GM12801 (cell line): ENCODE results near the gene TUT1.

Experiments used
- TF ChIP-seq, protein P1 (sequence below): IDR thresholded peaks from one replicate; pipeline ENCODE4 v1.5.1; 2011; ENCODE audit warnings: control low read depth; ENCODE audit not compliant: insufficient read length; ENCODE audit errors: extremely low read depth

The TUT1 gene

GRCh38 chr11:62578541-62578940, 12.8 kb downstream of the TUT1 start:
- TF ChIP-seq, protein P1, sequence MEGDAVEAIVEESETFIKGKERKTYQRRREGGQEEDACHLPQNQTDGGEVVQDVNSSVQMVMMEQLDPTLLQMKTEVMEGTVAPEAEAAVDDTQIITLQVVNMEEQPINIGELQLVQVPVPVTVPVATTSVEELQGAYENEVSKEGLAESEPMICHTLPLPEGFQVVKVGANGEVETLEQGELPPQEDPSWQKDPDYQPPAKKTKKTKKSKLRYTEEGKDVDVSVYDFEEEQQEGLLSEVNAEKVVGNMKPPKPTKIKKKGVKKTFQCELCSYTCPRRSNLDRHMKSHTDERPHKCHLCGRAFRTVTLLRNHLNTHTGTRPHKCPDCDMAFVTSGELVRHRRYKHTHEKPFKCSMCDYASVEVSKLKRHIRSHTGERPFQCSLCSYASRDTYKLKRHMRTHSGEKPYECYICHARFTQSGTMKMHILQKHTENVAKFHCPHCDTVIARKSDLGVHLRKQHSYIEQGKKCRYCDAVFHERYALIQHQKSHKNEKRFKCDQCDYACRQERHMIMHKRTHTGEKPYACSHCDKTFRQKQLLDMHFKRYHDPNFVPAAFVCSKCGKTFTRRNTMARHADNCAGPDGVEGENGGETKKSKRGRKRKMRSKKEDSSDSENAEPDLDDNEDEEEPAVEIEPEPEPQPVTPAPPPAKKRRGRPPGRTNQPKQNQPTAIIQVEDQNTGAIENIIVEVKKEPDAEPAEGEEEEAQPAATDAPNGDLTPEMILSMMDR, result no peak

DNA sequence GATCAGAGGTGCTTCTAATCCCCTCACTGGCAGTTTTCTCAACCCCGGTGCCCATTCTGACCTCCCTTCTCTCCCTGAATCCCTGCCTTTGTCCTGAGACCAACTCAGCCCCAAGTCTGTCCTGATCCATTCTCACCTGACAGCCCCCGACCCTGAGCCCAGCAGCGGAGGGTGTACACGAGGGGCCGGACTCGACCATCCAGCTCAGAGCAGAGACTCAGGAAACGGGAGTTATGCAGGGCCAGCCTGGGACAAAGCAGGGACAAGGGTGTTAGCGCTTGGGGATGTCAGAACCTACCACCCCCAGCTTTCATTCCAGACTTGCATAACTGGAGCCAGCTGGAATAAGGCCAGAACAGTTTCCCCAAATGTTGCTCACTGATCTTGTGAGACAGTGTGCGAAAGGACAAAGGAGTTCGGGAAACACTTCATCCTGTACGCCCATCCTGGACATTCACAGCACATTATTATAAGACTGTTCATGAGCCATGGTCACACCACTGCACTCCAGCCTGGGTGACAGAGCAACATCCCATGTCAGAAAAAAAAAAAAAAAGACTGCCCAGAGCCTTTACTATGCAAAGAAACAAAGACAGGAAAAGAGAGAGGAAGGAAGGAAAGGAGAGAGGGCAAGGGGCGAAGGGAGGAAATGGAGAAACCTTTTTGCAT, 14.1 kb downstream of the TUT1 start:
- TF ChIP-seq, protein P1, result no peak

- TF ChIP-seq, protein P1, result no peak
Measured at GRCh38 chr11:62575837-62576236, 15.5 kb downstream of the TUT1 start.

DNA sequence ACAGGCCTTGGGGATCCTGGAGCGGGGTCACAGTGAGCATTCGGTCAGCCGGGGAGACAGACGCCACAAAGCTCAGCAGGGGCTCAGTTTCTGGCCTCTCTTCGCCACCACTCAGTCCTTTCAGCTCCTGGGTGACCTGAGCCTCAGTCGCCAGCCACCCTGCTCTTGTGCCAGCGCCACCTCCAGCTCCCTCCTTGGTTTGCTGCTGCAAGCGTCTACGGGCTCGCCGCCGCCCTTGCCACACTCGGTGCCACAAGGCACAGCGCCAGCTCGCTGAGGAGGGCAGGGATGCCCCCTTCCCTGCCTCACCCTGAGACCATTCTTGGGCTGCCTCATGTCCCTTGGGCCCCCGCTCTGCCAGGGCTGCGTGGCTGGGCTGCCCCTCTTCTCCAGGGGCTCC, 16.2 kb downstream of the TUT1 start:
- TF ChIP-seq, protein P1, result no peak

GRCh38 chr11:62574363-62575071, 16.8 kb downstream of the TUT1 start:
- TF ChIP-seq, protein P1, result no peak

GRCh38 chr11:62573592-62574362, 17.5 kb downstream of the TUT1 start, which contains the start of gene EEF1G:
Gene EEF1G (minus strand): TSS chr11:62573891. CDS start chr11:62573842, 49 bp downstream.
- TF ChIP-seq, protein P1, result no peak

DNA sequence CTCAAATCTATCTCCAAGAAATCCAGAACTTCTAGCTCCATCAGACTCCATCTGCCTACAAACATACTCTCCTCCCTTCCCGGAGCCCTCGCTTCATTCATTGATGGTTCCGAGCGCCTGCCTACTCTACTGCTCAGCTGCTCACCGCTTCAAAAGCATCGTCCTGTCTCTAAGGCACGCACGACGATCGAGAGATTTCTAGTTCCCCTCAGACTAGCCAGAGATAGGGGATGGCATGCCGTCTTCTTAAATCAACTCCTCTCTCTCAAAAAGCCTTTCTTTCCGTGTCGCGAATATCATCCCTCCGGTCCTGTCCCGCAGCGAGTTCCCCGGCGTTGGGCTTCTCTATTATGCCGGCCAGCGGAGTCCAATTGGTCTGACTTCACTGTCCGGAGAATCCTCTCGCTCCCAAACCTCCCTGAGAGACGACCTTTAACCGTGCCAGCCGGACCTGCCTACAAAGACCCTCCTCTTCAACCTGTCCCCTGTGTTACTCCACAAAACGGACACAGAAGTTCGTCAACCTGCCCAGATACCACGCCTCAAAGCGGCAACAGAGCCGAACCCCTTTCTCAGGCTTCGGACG, 18.2 kb downstream of the TUT1 start:
- TF ChIP-seq, protein P1, result no peak
